Adipocyte (in vitro differentiated cells): ENCODE data around the gene AFTPH.

Experiments used
- DNase-seq: peaks from one replicate; pipeline ENCODE4 v3.0.0-alpha.2; 2015; ENCODE audit warnings: low read depth
- H3K27me3 ChIP-seq: replicated peaks from 2 replicates; pipeline ENCODE4 v1.7.0; 2013; ENCODE audit warnings: mild to moderate bottlenecking, low read length, moderate library complexity; ENCODE audit not compliant: control insufficient read depth, insufficient read depth
- H3K36me3 ChIP-seq: 2 replicates; pipeline ENCODE4 v1.7.0; 2013; ENCODE audit warnings: low read length, mild to moderate bottlenecking, moderate library complexity; ENCODE audit not compliant: control insufficient read depth, insufficient read depth, severe bottlenecking
- H3K4me1 ChIP-seq: 2 replicates; pipeline ENCODE4 v1.7.0; 2013; ENCODE audit warnings: mild to moderate bottlenecking, low read length, moderate library complexity; ENCODE audit not compliant: control insufficient read depth, insufficient read depth
- H3K4me3 ChIP-seq: 2 replicates; pipeline ENCODE4 v1.7.0; 2013; ENCODE audit warnings: mild to moderate bottlenecking, low read length, moderate library complexity
- H3K9ac ChIP-seq: 2 replicates; pipeline ENCODE4 v1.7.0; 2013; ENCODE audit warnings: mild to moderate bottlenecking, low read length, moderate library complexity
- H3K9me3 ChIP-seq: 2 replicates; pipeline ENCODE4 v1.7.0; 2013; ENCODE audit warnings: mild to moderate bottlenecking, low read length, moderate library complexity; ENCODE audit not compliant: control insufficient read depth

AFTPH gene

GRCh38 chr2:64548761-64549160 lies 24.6 kb downstream of the AFTPH start:
- Histone ChIP-seq H3K36me3 (peaks cover 7% of the 10 kb centered on the region), H3K4me1 (peaks cover 2% of the 10 kb centered on the region), H3K9ac (no peak overlapping the region), H3K27me3 (no peaks in the 10 kb centered on the region), H3K4me3 (no peak overlapping the region), H3K9me3 (no peaks in the 10 kb centered on the region)
- no peak for DNase-seq

- DNase-seq = no peak
- Histone ChIP-seq H3K36me3 (peaks cover 7% of the 10 kb centered on the region), H3K4me3 (no peak overlapping the region), H3K9me3 (no peaks in the 10 kb centered on the region), H3K27me3 (no peaks in the 10 kb centered on the region), H3K9ac (no peak overlapping the region), H3K4me1 (peaks cover 12% of the 10 kb centered on the region)
Measured at GRCh38 chr2:64550042-64550441, 25.9 kb downstream of the AFTPH start.

GRCh38 chr2:64551851-64552250 lies 27.7 kb downstream of the AFTPH start:
- H3K4me3 ChIP-seq = no peak overlapping the region
- no peak overlapping the region for H3K9ac ChIP-seq
- H3K27me3 ChIP-seq = no peaks in the 10 kb centered on the region
- peaks cover 7% of the 10 kb centered on the region for H3K36me3 ChIP-seq
- peaks cover 24% of the 10 kb centered on the region for H3K4me1 ChIP-seq
- DNase-seq = no peak
- no peaks in the 10 kb centered on the region for H3K9me3 ChIP-seq

GRCh38 chr2:64554117-64554516 lies 30.0 kb downstream of the AFTPH start:
- Histone ChIP-seq H3K36me3 (peaks cover 7% of the 10 kb centered on the region), H3K9ac (no peak overlapping the region), H3K9me3 (no peaks in the 10 kb centered on the region), H3K4me1 (peaks cover 22% of the 10 kb centered on the region), H3K4me3 (no peak overlapping the region), H3K27me3 (no peaks in the 10 kb centered on the region)
- DNase-seq = no peak

- peaks cover 23% of the 10 kb centered on the region for H3K4me1 ChIP-seq
- H3K9me3 ChIP-seq = no peaks in the 10 kb centered on the region
- H3K4me3 ChIP-seq = no peak overlapping the region
- no peaks in the 10 kb centered on the region for H3K27me3 ChIP-seq
- H3K36me3 ChIP-seq = no peaks in the 10 kb centered on the region
- H3K9ac ChIP-seq = no peak overlapping the region
- DNase-seq = no peak
Measured at GRCh38 chr2:64558445-64559081, 34.4 kb downstream of the AFTPH start.

- Histone ChIP-seq H3K36me3 (no peaks in the 10 kb centered on the region), H3K4me1 (peaks cover 5% of the 10 kb centered on the region), H3K27me3 (no peaks in the 10 kb centered on the region), H3K9ac (peak overlapping the region; percentile 21), H3K4me3 (no peak overlapping the region), H3K9me3 (no peaks in the 10 kb centered on the region)
- DNase-seq = peak; percentile 58
Measured at GRCh38 chr2:64562148-64562784, 38.1 kb downstream of the AFTPH start.

GRCh38 chr2:64563436-64563938 lies 39.4 kb downstream of the AFTPH start:
- no peak overlapping the region for H3K4me3 ChIP-seq
- peak; percentile 3 for DNase-seq
- H3K9ac ChIP-seq = no peak overlapping the region
- H3K4me1 ChIP-seq = peaks cover 5% of the 10 kb centered on the region
- H3K27me3 ChIP-seq = no peaks in the 10 kb centered on the region
- no peaks in the 10 kb centered on the region for H3K9me3 ChIP-seq
- H3K36me3 ChIP-seq = no peaks in the 10 kb centered on the region

- no peak for DNase-seq
- Histone ChIP-seq H3K27me3 (no peaks in the 10 kb centered on the region), H3K4me1 (peaks cover 5% of the 10 kb centered on the region), H3K4me3 (no peak overlapping the region), H3K9me3 (no peaks in the 10 kb centered on the region), H3K9ac (no peak overlapping the region), H3K36me3 (peaks cover 12% of the 10 kb centered on the region)
Measured at GRCh38 chr2:64565949-64566710, 42.0 kb downstream of the AFTPH start.

- no peaks in the 10 kb centered on the region for H3K27me3 ChIP-seq
- no peak overlapping the region for H3K4me3 ChIP-seq
- no peak overlapping the region for H3K9ac ChIP-seq
- H3K4me1 ChIP-seq = peaks cover 5% of the 10 kb centered on the region
- no peak for DNase-seq
- peaks cover 16% of the 10 kb centered on the region for H3K36me3 ChIP-seq
- H3K9me3 ChIP-seq = no peaks in the 10 kb centered on the region
Measured at GRCh38 chr2:64567473-64567872, 43.3 kb downstream of the AFTPH start.

GRCh38 chr2:64568836-64569235 lies 44.7 kb downstream of the AFTPH start:
- Histone ChIP-seq H3K9ac (no peak overlapping the region), H3K9me3 (no peaks in the 10 kb centered on the region), H3K27me3 (no peaks in the 10 kb centered on the region), H3K4me3 (no peak overlapping the region), H3K4me1 (peaks cover under 1% of the 10 kb centered on the region), H3K36me3 (peaks cover 23% of the 10 kb centered on the region)
- no peak for DNase-seq

GRCh38 chr2:64574871-64575270 lies 50.7 kb downstream of the AFTPH start:
- Histone ChIP-seq H3K9ac (no peak overlapping the region), H3K4me1 (no peaks in the 10 kb centered on the region), H3K9me3 (no peaks in the 10 kb centered on the region), H3K36me3 (peaks cover 54% of the 10 kb centered on the region), H3K27me3 (no peaks in the 10 kb centered on the region), H3K4me3 (no peak overlapping the region)
- DNase-seq = no peak
